SJSA1 (cell line): Measurements from ENCODE around the gene FARP1. TPM values are rescaled to one million over a fixed set of nuclear protein-coding genes. Genes with fewer than 3 reads are reported as not detected.

Source experiments
- DNase-seq, 2 experiments: peaks; one replicate each; pipeline ENCODE4 v3.0.0-alpha.2; 2015 to 2020; ENCODE audit warnings: low spot score in 2 of 2, low read depth in 1 of 2
- H3K27ac ChIP-seq: fragments of 250-450 bp; sonication (Bioruptor Pico); 2 replicates; pipeline ENCODE4 v1.5.1; 2020; ENCODE audit warnings: mild to moderate bottlenecking, moderate library complexity
- H3K27me3 ChIP-seq: fragments of 250-450 bp; sonication (Bioruptor Pico); replicated peaks from 2 replicates; pipeline ENCODE4 v1.5.1; 2020; ENCODE audit warnings: mild to moderate bottlenecking, moderate library complexity
- H3K36me3 ChIP-seq: fragments of 250-450 bp; sonication (Bioruptor Pico); 2 replicates; pipeline ENCODE4 v1.5.1; 2020; ENCODE audit warnings: mild to moderate bottlenecking
- H3K4me1 ChIP-seq: fragments of 250-450 bp; sonication (Bioruptor Pico); replicated peaks from 2 replicates; pipeline ENCODE4 v1.6.1; 2021; ENCODE audit warnings: mild to moderate bottlenecking
- H3K4me3 ChIP-seq: fragments of 250-450 bp; sonication (Bioruptor Pico); 2 replicates; pipeline ENCODE4 v1.5.1; 2020; ENCODE audit warnings: mild to moderate bottlenecking
- H3K9me3 ChIP-seq: fragments of 250-450 bp; sonication (Bioruptor Pico); replicated peaks from 2 replicates; pipeline ENCODE4 v1.5.1; 2020; ENCODE audit warnings: mild to moderate bottlenecking
- total RNA-seq: library from RNA; depleted of rRNA; stranded (reverse); fragments of >200 nt; shearing (Covaris generic); gene quantifications from 2 replicates; pipeline ENCODE4 v1.2.3, GENCODE V29; 2014

Gene FARP1
- total RNA-seq, 1 experiment from 2014 or later, result 31.3 TPM

- Histone ChIP-seq H3K4me1 (peaks cover 49% of the 10 kb centered on the region), H3K4me3 (no peak overlapping the region), H3K36me3 (peaks cover 15% of the 10 kb centered on the region), H3K9me3 (peaks cover 7% of the 10 kb centered on the region; the same call in 1 of the 2 replicates), H3K27ac (peak overlapping the region; percentile 22; the same call in 1 of the 2 replicates), H3K27me3 (no peaks in the 10 kb centered on the region)
- no peak for DNase-seq
Measured at GRCh38 chr13:98208606-98209005, 65.7 kb downstream of the FARP1 start.

- H3K36me3 ChIP-seq, result peaks cover 17% of the 10 kb centered on the region
- H3K4me1 ChIP-seq, result peaks cover 59% of the 10 kb centered on the region
- DNase-seq, result no peak
- no peaks in the 10 kb centered on the region for H3K27me3 ChIP-seq
- no peaks in the 10 kb centered on the region for H3K9me3 ChIP-seq
- no peak overlapping the region for H3K27ac ChIP-seq
- H3K4me3 ChIP-seq, result no peak overlapping the region
Measured at GRCh38 chr13:98212763-98213162, 69.9 kb downstream of the FARP1 start.

- Histone ChIP-seq H3K36me3 (peaks cover 17% of the 10 kb centered on the region), H3K4me3 (no peak overlapping the region), H3K4me1 (peaks cover 53% of the 10 kb centered on the region), H3K9me3 (no peaks in the 10 kb centered on the region), H3K27ac (no peak overlapping the region), H3K27me3 (no peaks in the 10 kb centered on the region)
- no peak for DNase-seq
Measured at GRCh38 chr13:98213354-98213753, 70.5 kb downstream of the FARP1 start.

- Histone ChIP-seq H3K9me3 (no peaks in the 10 kb centered on the region), H3K27ac (peak overlapping the region; percentile 13; the same call in 1 of the 2 replicates), H3K27me3 (no peaks in the 10 kb centered on the region), H3K36me3 (peaks cover 21% of the 10 kb centered on the region), H3K4me1 (peaks cover 45% of the 10 kb centered on the region), H3K4me3 (no peak overlapping the region)
- DNase-seq, result peak in 1 of 2 experiments; percentile 49
Measured at GRCh38 chr13:98214008-98214643, 71.2 kb downstream of the FARP1 start.

DNA sequence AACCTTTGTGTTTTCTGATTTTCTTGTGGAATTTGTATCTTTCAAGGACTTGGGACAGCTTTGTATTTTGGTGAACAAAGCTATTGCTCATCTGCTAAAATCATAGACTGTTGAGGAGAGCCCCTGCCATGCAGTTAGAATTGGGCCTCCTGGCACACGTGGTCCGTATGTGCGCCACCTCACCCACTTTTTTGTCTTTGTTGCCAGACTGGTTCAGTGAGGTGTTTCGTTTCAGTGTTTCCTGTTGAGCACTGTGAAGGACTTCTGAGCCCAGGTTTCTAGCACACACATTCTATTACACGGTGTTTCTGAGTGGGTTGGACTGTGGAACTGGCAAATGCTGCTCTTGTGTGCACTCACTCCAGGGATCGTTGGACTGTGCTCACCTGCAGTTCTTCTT is 71.8 kb downstream of the FARP1 start:
- H3K36me3 ChIP-seq, result peaks cover 21% of the 10 kb centered on the region
- H3K9me3 ChIP-seq, result no peaks in the 10 kb centered on the region
- no peaks in the 10 kb centered on the region for H3K27me3 ChIP-seq
- no peak overlapping the region for H3K4me3 ChIP-seq
- H3K4me1 ChIP-seq, result peaks cover 44% of the 10 kb centered on the region
- no peak for DNase-seq
- H3K27ac ChIP-seq, result peak overlapping the region; percentile 13; the same call in 1 of the 2 replicates

DNA sequence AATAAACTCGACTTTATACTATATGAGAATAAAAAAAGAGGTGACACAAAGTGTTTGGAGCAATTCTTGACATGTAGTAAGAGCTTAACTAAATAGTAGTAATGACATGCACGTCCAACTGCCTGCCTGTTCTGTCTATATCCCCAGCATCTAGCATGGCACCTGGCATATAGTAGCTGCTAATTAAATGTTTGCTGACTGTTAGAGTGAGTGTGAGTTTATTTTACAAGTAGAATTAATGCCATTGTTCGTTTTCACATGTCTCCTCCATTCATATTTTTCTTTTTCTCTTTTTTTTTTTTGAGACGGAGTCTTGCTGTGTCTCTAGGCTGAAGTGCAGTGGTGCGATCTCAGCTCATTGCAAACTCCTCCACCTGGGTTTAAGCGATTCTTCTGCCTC is 72.6 kb downstream of the FARP1 start:
- Histone ChIP-seq H3K9me3 (no peaks in the 10 kb centered on the region), H3K36me3 (peaks cover 21% of the 10 kb centered on the region), H3K4me1 (peaks cover 38% of the 10 kb centered on the region), H3K4me3 (no peak overlapping the region), H3K27ac (no peak overlapping the region), H3K27me3 (no peaks in the 10 kb centered on the region)
- DNase-seq, result no peak

GRCh38 chr13:98216135-98216565 is 73.3 kb downstream of the FARP1 start:
- H3K4me1 ChIP-seq, result peaks cover 35% of the 10 kb centered on the region
- no peak overlapping the region for H3K27ac ChIP-seq
- H3K36me3 ChIP-seq, result peaks cover 21% of the 10 kb centered on the region
- H3K4me3 ChIP-seq, result no peak overlapping the region
- peak; percentile 57 to 62 for DNase-seq
- H3K27me3 ChIP-seq, result no peaks in the 10 kb centered on the region
- H3K9me3 ChIP-seq, result no peaks in the 10 kb centered on the region

GRCh38 chr13:98216711-98217285 is 73.9 kb downstream of the FARP1 start:
- Histone ChIP-seq H3K36me3 (peaks cover 20% of the 10 kb centered on the region), H3K27me3 (no peaks in the 10 kb centered on the region), H3K4me1 (peaks cover 42% of the 10 kb centered on the region), H3K4me3 (no peak overlapping the region), H3K27ac (0 out of 2 replicates have a peak overlapping the region, but pooled peaks have one; percentile 6), H3K9me3 (no peaks in the 10 kb centered on the region)
- no peak for DNase-seq

DNA sequence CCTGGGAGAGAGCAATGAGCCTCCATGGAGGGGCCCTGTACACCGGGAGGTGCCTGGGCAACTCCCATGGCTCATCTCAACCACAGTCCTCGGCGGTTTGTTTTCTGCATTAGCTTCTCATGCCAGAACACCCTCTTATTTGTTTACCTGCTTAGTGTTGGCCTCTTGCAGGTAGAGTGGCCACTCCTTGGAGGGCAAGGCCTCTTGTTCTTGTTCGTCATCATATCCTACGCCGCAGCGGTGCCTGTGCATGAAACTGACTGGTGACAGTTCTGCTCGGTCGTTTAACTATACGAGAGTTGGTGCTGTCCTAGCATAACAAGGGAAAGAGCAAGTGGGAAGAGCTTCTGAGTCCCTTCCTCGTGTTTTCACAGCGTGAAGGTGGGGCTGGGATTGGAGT is 74.7 kb downstream of the FARP1 start:
- no peaks in the 10 kb centered on the region for H3K27me3 ChIP-seq
- H3K4me3 ChIP-seq, result no peak overlapping the region
- peaks cover 47% of the 10 kb centered on the region for H3K4me1 ChIP-seq
- peaks cover 20% of the 10 kb centered on the region for H3K36me3 ChIP-seq
- H3K27ac ChIP-seq, result no peak overlapping the region
- DNase-seq, result no peak
- no peaks in the 10 kb centered on the region for H3K9me3 ChIP-seq

GRCh38 chr13:98219685-98220084 is 76.8 kb downstream of the FARP1 start:
- no peak for DNase-seq
- H3K36me3 ChIP-seq, result peaks cover 13% of the 10 kb centered on the region
- no peaks in the 10 kb centered on the region for H3K27me3 ChIP-seq
- no peak overlapping the region for H3K4me3 ChIP-seq
- H3K27ac ChIP-seq, result no peak overlapping the region
- peaks cover 31% of the 10 kb centered on the region for H3K4me1 ChIP-seq
- H3K9me3 ChIP-seq, result no peaks in the 10 kb centered on the region

GRCh38 chr13:98220271-98220791 is 77.4 kb downstream of the FARP1 start:
- no peak for DNase-seq
- H3K36me3 ChIP-seq, result peaks cover 19% of the 10 kb centered on the region
- no peak overlapping the region for H3K4me3 ChIP-seq
- H3K4me1 ChIP-seq, result peaks cover 25% of the 10 kb centered on the region
- H3K27me3 ChIP-seq, result no peaks in the 10 kb centered on the region
- H3K9me3 ChIP-seq, result no peaks in the 10 kb centered on the region
- no peak overlapping the region for H3K27ac ChIP-seq

- Histone ChIP-seq H3K4me1 (peaks cover 20% of the 10 kb centered on the region), H3K27me3 (no peaks in the 10 kb centered on the region), H3K27ac (no peak overlapping the region), H3K36me3 (peaks cover 25% of the 10 kb centered on the region), H3K4me3 (no peak overlapping the region), H3K9me3 (no peaks in the 10 kb centered on the region)
- no peak for DNase-seq
Measured at GRCh38 chr13:98221234-98221633, 78.3 kb downstream of the FARP1 start.

DNA sequence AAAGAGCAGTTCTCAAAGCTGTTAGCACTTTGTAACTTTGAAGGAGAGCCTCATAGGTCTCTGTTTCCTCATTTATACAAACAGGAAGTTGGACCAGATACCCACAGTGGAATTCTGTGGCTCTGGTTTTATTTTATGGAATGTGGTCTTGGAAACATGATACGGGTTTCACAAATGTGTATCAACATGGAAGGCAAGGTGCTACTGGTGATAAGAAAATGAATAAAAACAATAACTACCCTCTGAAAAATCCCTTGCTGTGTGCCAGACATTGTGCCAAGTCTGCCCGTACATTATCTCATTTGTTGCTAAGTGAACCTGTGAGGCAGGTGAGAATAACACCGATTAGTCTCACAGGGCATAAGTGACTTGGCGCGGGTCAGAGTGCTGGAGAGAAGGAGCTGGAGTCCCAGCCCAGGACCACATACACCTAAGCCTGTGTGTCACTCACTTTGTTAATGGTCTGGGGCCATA is 79.2 kb downstream of the FARP1 start:
- Histone ChIP-seq H3K4me3 (no peak overlapping the region), H3K9me3 (no peaks in the 10 kb centered on the region), H3K27ac (0 out of 2 replicates have a peak overlapping the region, but pooled peaks have one; percentile 5), H3K4me1 (peaks cover 14% of the 10 kb centered on the region), H3K27me3 (no peaks in the 10 kb centered on the region), H3K36me3 (peaks cover 28% of the 10 kb centered on the region)
- peak in 1 of 2 experiments; percentile 38 for DNase-seq

- Histone ChIP-seq H3K36me3 (peaks cover 26% of the 10 kb centered on the region), H3K27me3 (no peaks in the 10 kb centered on the region), H3K4me1 (peaks cover 14% of the 10 kb centered on the region), H3K9me3 (0 out of 2 replicates have a peak, but pooled peaks cover 2% of the 10 kb centered on the region), H3K4me3 (no peak overlapping the region), H3K27ac (no peak overlapping the region)
- no peak for DNase-seq
Measured at GRCh38 chr13:98222816-98223215, 79.9 kb downstream of the FARP1 start.
